ENCODE data around the gene GSTO2.

GSTO2 gene

DNA sequence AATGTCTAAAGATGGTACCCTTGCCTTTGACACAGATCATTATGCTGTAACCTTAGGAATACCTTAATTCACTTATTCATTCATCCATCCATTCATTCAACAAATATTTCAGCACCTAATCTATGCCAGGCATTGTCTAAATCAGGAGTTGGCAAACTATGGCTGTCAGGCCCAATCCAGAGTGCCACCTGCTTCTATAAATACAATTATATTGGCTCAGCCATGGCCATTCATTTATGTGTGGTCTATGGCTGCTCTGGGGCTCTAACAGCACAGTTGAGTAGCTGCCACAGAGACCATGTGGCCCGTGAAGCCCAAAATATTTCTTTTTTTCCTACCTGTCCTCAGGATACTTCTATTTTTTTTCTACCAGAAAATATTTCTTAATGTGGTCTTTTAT is 75.2 kb downstream of the GSTO2 start:
- DNase-seq = no peak

GRCh38 chr10:104345515-104345914 is 76.5 kb downstream of the GSTO2 start:
- no peak for DNase-seq

GRCh38 chr10:104345941-104346340 is 77.0 kb downstream of the GSTO2 start:
- DNase-seq = no peak

DNA sequence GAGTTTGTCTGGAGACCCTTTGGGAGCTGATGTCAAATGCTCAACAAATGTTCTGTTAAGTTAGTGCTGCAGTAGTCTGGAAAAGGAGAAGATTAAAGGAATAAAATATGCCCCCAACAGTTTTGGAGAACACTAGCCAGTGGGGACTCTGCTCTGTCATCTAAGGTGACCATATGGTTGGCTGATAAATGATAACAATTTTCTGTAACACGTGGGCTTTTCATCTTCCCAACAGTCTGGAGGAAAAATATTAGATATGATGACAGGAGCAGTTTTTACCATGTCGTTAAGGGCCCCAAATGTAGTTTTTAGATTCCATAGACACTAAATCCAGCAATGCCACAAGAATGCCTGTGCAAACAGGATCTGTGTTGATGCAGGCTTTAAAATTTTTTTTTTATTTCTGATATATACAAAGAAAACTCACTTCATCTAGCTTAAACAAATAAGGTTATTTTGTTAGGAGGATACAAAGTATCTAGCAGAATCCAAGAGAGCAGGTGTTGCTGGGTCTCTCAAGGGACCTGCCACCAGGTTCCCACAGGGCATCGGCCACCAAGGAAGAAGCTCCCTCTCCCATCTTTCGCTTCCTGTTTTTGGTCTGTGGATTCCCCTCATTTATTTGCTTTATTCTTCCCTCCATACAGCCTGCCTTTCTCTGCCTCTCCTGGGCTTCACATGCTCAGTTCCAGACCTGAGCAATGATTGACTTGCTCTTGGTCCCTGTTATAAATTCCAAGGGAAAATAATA is 78.5 kb downstream of the GSTO2 start:
- DNase-seq = no peak

GRCh38 chr10:104348601-104349000 is 79.6 kb downstream of the GSTO2 start:
- DNase-seq = no peak

- no peak for DNase-seq
Measured at GRCh38 chr10:104349623-104350126, 80.7 kb downstream of the GSTO2 start.

GRCh38 chr10:104350127-104350635 is 81.2 kb downstream of the GSTO2 start:
- peak; percentile 32 to 53 for DNase-seq

DNA sequence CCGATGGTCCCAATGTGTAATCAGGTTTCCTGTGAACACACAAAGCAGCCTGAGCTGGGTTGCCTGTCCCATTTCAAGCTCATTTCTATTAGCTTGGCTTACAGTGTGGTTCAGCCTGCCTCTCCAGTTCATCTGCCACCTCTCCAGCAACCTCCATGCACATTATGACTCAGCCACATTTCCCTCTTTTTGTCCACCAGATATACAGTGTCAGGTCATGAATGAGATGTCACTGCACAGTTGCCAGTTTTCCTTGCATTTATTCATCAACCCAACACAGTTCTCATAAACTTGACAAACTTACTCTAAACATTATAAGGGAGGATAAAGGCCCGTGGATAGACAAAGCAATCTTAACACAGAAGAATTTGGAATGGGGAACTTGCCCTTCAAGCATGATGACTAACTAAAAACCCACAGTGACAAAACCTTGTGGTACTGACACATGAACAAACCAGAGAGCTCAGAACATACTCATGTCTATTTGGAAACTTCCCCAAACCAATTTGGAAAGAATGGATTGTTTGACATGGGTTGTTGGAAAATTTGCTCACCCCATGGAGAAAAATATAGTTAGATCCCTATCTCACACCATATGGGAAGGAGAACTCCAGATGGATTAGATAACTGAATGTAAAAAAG is 82.2 kb downstream of the GSTO2 start:
- DNase-seq = no peak

DNA sequence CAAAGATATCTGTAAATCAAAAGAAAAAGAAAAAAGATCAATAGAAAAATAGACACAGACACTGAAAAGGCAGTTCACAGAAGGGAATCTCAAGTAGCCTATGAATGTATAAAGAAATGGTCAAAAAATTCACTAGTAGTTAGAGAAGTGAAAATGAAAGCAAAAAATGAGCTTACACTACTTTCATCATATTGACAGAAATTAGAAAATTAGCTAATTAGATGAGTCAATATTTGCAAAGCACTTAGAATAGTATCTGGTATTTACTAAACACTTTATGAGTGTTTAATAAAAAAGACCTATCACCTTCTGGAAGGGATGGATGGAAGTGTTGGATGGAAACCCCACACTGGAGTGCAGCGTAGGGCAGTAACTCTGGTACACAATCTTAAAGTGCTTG is 82.9 kb downstream of the GSTO2 start:
- no peak for DNase-seq

GRCh38 chr10:104353325-104354048 is 84.5 kb downstream of the GSTO2 start, which contains the start of gene CFAP58:
TSS of gene CFAP58 (plus strand) at chr10:104353833. CDS start at chr10:104353898, 65 bp downstream.
- peak; percentile 72 to 91 for DNase-seq

Data from NCI-H526 (cell line).